Heart right ventricle (tissue), 16 donors: ENCODE data around the gene STXBP5. TPM values are rescaled to one million over a fixed set of nuclear protein-coding genes. Genes with fewer than 3 reads are reported as not detected.
A peak's percentile ranks its signal among the peaks of the same experiment; 100 is the strongest.

Experiments
- ATAC-seq, 8 donors: fragments of 200-7000 bp; cut with Tn5 transposase; one replicate each; pipeline ENCODE4 v1.9.1; 2020; ENCODE audit warnings: mild to moderate bottlenecking in 8 of 8, moderate library complexity in 8 of 8, moderate number of reproducible peaks in 1 of 8
- DNase-seq, 2 donors: peaks; one replicate each; pipeline ENCODE4 v3.0.0-alpha.2; 2020
- H3K27ac ChIP-seq, 10 donors: fragments of 200-600 bp; sonication (generic) in 2 of 10; one replicate each; pipeline versions ENCODE4 v1.5.0 to v1.8.0; 2020 to 2022; ENCODE audit warnings: mild to moderate bottlenecking in 3 of 10
- H3K27me3 ChIP-seq, 7 donors: fragments of 200-600 bp; one replicate each; pipeline ENCODE4 v1.8.0; 2021 to 2022; ENCODE audit warnings: mild to moderate bottlenecking in 2 of 7
- H3K36me3 ChIP-seq, 9 donors: fragments of 200-600 bp; sonication (generic) in 1 of 9; one replicate each; pipeline versions ENCODE4 v1.5.0 to v1.8.0; 2020 to 2022; ENCODE audit warnings: mild to moderate bottlenecking in 2 of 9
- H3K4me1 ChIP-seq, 9 donors: fragments of 200-600 bp; sonication (generic) in 1 of 9; one replicate each; pipeline versions ENCODE4 v1.5.0 to v1.8.0; 2020 to 2022; ENCODE audit warnings: mild to moderate bottlenecking in 4 of 9
- H3K4me3 ChIP-seq, 10 donors: fragments of 200-600 bp; sonication (generic) in 2 of 10; one replicate each; pipeline versions ENCODE4 v1.5.0 to v1.8.0; 2020 to 2022; ENCODE audit warnings: mild to moderate bottlenecking in 7 of 10, moderate library complexity in 2 of 10
- H3K9me3 ChIP-seq, 11 donors: fragments of 200-600 bp in 10 of 11; sonication (generic) in 2 of 11; one replicate each; pipeline versions ENCODE4 v1.5.0 to v1.8.0; 2013 to 2022; ENCODE audit warnings: mild to moderate bottlenecking in 2 of 11, control low read depth in 1 of 11, moderate library complexity in 1 of 11
- WGBS, 2 donors: extraction: QIAGEN DNeasy Blood & Tissue Kit; methylation state at CpG; one replicate each; pipeline ENCODE4 v1.1.7; 2013; ENCODE audit warnings: inconsistent platforms in 1 of 2; 5-methylcytosine and 5-hydroxymethylcytosine counted together
- intact Hi-C, 10 donors: fragments of 100-400 bp; cut with DNase I; formaldehyde crosslinking; loops; one replicate each; pipeline versions ENCODE4 v1.11.1 to v1.14.2; 2022
- long read RNA-seq, 3 donors: library from polyadenylated mRNA; unstranded; transcript quantifications; one replicate each; pipeline ENCODE4 v2.0.0, GENCODE V29; 2020 to 2021
- polyA plus RNA-seq, 2 donors: library from polyadenylated mRNA; stranded (reverse); fragments of 200-250 nt; gene quantifications; one replicate each; pipeline ENCODE4 v1.2.3, GENCODE V29; 2013
- total RNA-seq, 10 donors: library from RNA; stranded (reverse); fragmentation: NEBNext Ultra II Directional in 3 of 10; extraction: Animal tissue kit (Norgen Biotek cat#: 25700) in 3 of 10; gene quantifications; one replicate each; pipeline versions ENCODE4 v1.2.1 to v1.2.4, GENCODE V29; 2021 to 2023
- TF ChIP-seq, protein P1 (sequence below), 9 donors: fragments of 200-600 bp; sonication (generic) in 2 of 9; IDR thresholded peaks; one replicate each; pipeline versions ENCODE4 v1.5.0 to v1.8.0; 2021 to 2022; ENCODE audit warnings: antibody characterized with exemption in 9 of 9, mild to moderate bottlenecking in 5 of 9, moderate library complexity in 1 of 9
- donor health status: Arrhythmogenic right ventricular cardiomyopathy.
- donor health status: ischemic (EF 13 %, LVEDD 7.1; RV severe dilation, severe dysfunction).
- donor health status: healthy with polysubstance abuse.
- donor health status: DM: no; HTN: yes; CAD: no.
- donor health status: DM: no; HTN: no; CAD: no.
- donor health status: ischemic (EF 25% LVEDD 6.9; RV normal size, moderate dysfunction).
- donor health status: ischemic (EF 25% LVEDD 5.7; RV mildly dilated, moderate dysfunction).
- donor health status: healthy.
- donor health status: DM: yes; HTN: yes; CAD: no.
- donor health status: Ischemic cardiomyopathy.
- donor health status: ischemic (EF 35%, LVEDD 5.7; RV mildly dilated, moderate dysfunction).
- donor health status: nonischemic (EF 11% LVEDD 7.7; RV severe dilation, severe dysfunction).
- donor health status: DM: yes; HTN: yes; CAD: no.
- donor health status: PGD.
- donor health status: ischemic (EF 29% LVEDD 5.4; RV normal size, mild dysfunction).
- donor health status: nonischemic (EF 23%, LVEDD 6.1; RV moderate dilation, normal function).

The STXBP5 gene
- total RNA-seq (10 to 100 TPM in 8 of 10 donors, 1 to 10 TPM in 2; 9.0 to 16.3 (median 13.4) TPM), polyA plus RNA-seq (10 to 100 TPM in 1 of 2 donors, 1 to 10 TPM in 1; 2.8 to 23.2 TPM)
- long read RNA-seq, donor 1, partial matches to known transcripts: 3 of 7 reads
- long read RNA-seq, donor 1, other reads (novel, unspliced or antisense): 2 of 7 reads
- long read RNA-seq, donor 2, partial matches to known transcripts: 7 of 14 reads
- long read RNA-seq, donor 2, other reads (novel, unspliced or antisense): 5 of 14 reads
- long read RNA-seq, donor 3, partial matches to known transcripts: 4 of 5 reads
- long read RNA-seq, donor 3, other reads (novel, unspliced or antisense): 1 of 5 reads

DNA sequence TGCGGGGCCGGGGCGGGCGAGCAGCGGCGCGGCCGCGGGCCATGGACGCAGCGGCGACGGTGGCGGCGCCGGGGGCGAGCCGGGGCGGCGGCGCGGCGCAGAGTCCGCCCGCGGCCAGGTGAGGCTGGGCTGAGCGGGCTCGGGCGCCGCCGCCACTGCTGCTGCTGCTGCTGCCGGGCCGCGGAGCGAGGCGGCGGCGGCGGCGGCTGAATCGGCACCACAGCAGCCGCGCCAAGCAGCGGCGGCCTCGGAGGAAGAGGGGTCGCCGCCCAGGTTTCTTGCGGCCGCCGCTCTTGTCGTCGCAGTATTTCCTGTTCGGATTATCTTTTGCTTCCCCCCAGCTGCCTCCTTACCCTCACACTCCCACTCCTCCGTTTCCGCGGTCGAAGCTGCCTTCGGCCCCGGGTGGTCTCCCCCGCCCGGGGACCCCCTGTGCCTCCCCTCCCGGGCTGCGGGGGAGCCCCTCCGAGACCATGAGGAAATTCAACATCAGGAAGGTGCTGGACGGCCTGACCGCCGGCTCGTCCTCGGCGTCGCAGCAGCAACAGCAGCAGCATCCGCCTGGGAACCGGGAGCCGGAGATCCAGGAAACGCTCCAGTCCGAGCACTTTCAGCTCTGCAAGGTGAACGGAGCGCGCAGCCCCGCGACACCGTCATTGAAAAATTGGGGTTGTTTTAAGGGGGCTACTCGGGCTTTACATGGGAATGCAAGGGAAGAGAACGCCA, at the start of gene STXBP5:
STXBP5 (plus strand) TSS at position 358 of the 726 bp plus-strand sequence; CDS start at position 474, 116 bp downstream.
- H3K4me1 ChIP-seq: peaks cover 0 to 50% (median 33%) of the 10 kb centered on the region in 9 donors
- H3K9me3 ChIP-seq: no peaks in the 10 kb centered on the region
- intact Hi-C loops: loop anchor here in 5 of 10 donors (5.0 to 10.0 kb wide), 6 partner anchors 72 to 1389 kb away; partner anchors contain the start of genes FBXO30 (in 1 of the 5) and RAB32 (in 1 of the 5)
- peak; percentile 3 to 33 (median 22) for ATAC-seq
- H3K36me3 ChIP-seq: no peaks in the 10 kb centered on the region
- H3K27me3 ChIP-seq: no peaks in the 10 kb centered on the region
- peak within 1 kb of the TSS; percentile 70 to 92 (median 83) for H3K4me3 ChIP-seq
- 0% methylated on average over 66 to 83 of the region's 85 CpGs for WGBS, 2 donors
- peak; percentile 43 to 57 for DNase-seq
- TF ChIP-seq, protein P1, sequence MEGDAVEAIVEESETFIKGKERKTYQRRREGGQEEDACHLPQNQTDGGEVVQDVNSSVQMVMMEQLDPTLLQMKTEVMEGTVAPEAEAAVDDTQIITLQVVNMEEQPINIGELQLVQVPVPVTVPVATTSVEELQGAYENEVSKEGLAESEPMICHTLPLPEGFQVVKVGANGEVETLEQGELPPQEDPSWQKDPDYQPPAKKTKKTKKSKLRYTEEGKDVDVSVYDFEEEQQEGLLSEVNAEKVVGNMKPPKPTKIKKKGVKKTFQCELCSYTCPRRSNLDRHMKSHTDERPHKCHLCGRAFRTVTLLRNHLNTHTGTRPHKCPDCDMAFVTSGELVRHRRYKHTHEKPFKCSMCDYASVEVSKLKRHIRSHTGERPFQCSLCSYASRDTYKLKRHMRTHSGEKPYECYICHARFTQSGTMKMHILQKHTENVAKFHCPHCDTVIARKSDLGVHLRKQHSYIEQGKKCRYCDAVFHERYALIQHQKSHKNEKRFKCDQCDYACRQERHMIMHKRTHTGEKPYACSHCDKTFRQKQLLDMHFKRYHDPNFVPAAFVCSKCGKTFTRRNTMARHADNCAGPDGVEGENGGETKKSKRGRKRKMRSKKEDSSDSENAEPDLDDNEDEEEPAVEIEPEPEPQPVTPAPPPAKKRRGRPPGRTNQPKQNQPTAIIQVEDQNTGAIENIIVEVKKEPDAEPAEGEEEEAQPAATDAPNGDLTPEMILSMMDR (IDR thresholded peaks at IDR 0.05): no peak
- H3K27ac ChIP-seq: peak within 1 kb of the TSS; percentile 87 to 97 (median 94)

DNA sequence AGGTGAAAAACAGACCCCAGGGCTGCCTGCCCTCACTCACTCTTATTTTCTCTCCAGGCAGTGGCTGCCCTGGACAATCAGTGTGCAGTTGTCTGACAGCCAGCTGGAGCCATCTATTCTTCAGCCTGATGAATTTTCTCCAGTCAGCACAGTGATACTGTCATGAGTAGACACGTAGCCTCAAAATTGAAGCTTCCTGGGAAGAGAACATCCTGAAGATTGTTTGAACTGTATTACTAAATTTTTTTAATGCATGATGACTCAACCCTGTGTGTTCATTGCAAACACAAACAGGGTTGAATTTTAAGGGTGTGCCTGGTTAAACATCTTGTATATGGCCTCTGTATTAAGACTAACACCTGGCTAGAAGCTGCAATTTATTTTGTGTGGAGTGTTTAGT, 49.8 kb upstream of the STXBP5 start:
- H3K27me3 ChIP-seq: no peaks in the 10 kb centered on the region
- intact Hi-C loops: no loop called here
- WGBS, 2 donors: 54 to 82% methylated on average over 1 of the region's 1 CpG

DNA sequence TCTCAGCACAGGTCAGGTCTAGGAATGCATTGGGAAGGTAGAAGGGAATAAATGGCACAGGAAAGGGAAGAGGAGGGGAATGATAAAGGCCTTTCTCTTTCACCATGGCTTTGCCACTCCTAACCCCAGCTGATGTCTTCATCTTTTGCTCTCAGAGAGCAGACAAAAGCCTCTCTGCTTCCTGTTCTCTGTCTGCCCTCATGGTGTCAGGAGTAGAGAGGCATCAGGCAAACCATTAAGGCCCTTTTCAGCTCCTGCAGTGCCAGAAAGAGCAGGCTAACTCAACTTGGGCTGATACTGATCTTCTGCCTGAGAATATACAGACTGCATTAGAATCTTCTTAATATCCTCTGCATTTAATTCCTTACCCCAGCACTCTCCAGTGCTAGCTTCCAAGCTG, 48.0 kb upstream of the STXBP5 start:
- ATAC-seq: no peak
- H3K27ac ChIP-seq: no peak overlapping the region
- intact Hi-C loops: no loop called here
- H3K36me3 ChIP-seq: no peaks in the 10 kb centered on the region
- H3K27me3 ChIP-seq: no peaks in the 10 kb centered on the region
- H3K9me3 ChIP-seq: no peaks in the 10 kb centered on the region
- DNase-seq: no peak
- H3K4me1 ChIP-seq: peaks cover 0 to 8% (median 0%) of the 10 kb centered on the region in 9 donors
- TF ChIP-seq, protein P1 (IDR thresholded peaks at IDR 0.05): no peak
- H3K4me3 ChIP-seq: no peak overlapping the region

More for the DNA sequence above, 49.8 kb upstream of the STXBP5 start:
- H3K4me3 ChIP-seq: no peak overlapping the region
- no peak overlapping the region for H3K27ac ChIP-seq
- TF ChIP-seq, protein P1 (IDR thresholded peaks at IDR 0.05): no peak
- no peaks in the 10 kb centered on the region for H3K9me3 ChIP-seq
- peaks cover 0 to 8% (median 0%) of the 10 kb centered on the region in 9 donors for H3K4me1 ChIP-seq
- DNase-seq: no peak
- no peak for ATAC-seq
- no peaks in the 10 kb centered on the region for H3K36me3 ChIP-seq

DNA sequence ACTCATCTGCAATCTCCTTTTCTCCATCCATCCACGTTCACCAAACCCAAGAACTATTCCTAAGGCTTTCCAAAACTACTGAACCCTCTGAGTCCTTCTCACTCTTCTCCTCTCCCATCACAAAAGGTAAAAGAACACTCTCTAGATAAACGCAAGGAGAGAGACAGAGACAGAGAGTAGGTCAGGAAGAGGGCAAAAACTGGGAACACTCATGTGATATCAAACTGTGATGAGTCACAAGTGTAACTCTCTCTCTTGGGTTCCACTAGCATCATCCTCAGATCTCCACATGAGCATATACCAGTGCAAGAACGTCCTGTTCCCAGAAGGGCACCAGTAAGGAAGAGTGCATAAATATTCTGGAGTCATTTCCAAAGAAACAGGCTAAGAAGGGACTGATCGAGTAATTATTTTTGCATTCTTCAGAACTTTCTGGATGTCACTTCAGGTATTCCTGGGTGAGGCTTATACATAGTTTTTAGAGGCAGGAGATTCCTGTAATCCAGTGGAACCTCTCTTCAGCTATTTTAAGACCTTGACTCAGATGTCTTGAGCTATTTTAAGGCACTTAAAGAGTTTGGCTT, 47.3 kb upstream of the STXBP5 start:
- no peak for DNase-seq
- ATAC-seq: peak in 1 of 8 donors; percentile 42
- intact Hi-C loops: no loop called here
- TF ChIP-seq, protein P1 (IDR thresholded peaks at IDR 0.05): no peak
- no peaks in the 10 kb centered on the region for H3K36me3 ChIP-seq
- no peak overlapping the region for H3K4me3 ChIP-seq
- H3K4me1 ChIP-seq: peaks cover 0 to 8% (median 0%) of the 10 kb centered on the region in 9 donors
- WGBS, 2 donors: 80 to 85% methylated on average over 4 of the region's 4 CpGs
- H3K27me3 ChIP-seq: no peaks in the 10 kb centered on the region
- no peaks in the 10 kb centered on the region for H3K9me3 ChIP-seq
- no peak overlapping the region for H3K27ac ChIP-seq
